ENCODE data around the gene HECTD4.
"Not testable (repeated sequence)": the region's sequence is repeated elsewhere in the genome, so short reads cannot be mapped to it uniquely, and the experiment has no call there.

The HECTD4 gene

GRCh38 chr12:112252184-112252583 is 130.0 kb downstream of the HECTD4 start:
- no peak for DNase-seq

- DNase-seq = not testable (repeated sequence)
These were observed 137.3 kb downstream of the HECTD4 start for GRCh38 chr12:112244902-112245301.

- DNase-seq = no peak
These were observed 138.7 kb downstream of the HECTD4 start for GRCh38 chr12:112243255-112244110.

GRCh38 chr12:112241176-112241575 is 141.1 kb downstream of the HECTD4 start:
- no peak for DNase-seq

GRCh38 chr12:112239881-112240280 is 142.3 kb downstream of the HECTD4 start:
- DNase-seq = no peak

- DNase-seq = no peak
These were observed 143.2 kb downstream of the HECTD4 start for GRCh38 chr12:112239020-112239419.

- DNase-seq = no peak
These were observed 143.8 kb downstream of the HECTD4 start for GRCh38 chr12:112238441-112238840.

- no peak for DNase-seq
These were observed 145.4 kb downstream of the HECTD4 start for GRCh38 chr12:112236786-112237185.

- DNase-seq = no peak
These were observed 145.8 kb downstream of the HECTD4 start for GRCh38 chr12:112236386-112236785.

- DNase-seq = no peak
These were observed 147.9 kb downstream of the HECTD4 start for GRCh38 chr12:112234303-112234702.

- DNase-seq = no peak
These were observed 149.0 kb downstream of the HECTD4 start for GRCh38 chr12:112233242-112233641.

GRCh38 chr12:112230136-112230535 is 152.1 kb downstream of the HECTD4 start:
- DNase-seq = no peak

- no peak for DNase-seq
These were observed 155.5 kb downstream of the HECTD4 start for GRCh38 chr12:112226768-112227167.

- DNase-seq = not testable (repeated sequence)
These were observed 161.6 kb downstream of the HECTD4 start for GRCh38 chr12:112220628-112221027.

GRCh38 chr12:112219195-112219594 is 163.0 kb downstream of the HECTD4 start:
- no peak for DNase-seq

- DNase-seq = no peak
These were observed 164.1 kb downstream of the HECTD4 start for GRCh38 chr12:112218150-112218549.

- DNase-seq = no peak
These were observed 164.6 kb downstream of the HECTD4 start for GRCh38 chr12:112217647-112218046.

- no peak for DNase-seq
These were observed 166.0 kb downstream of the HECTD4 start for GRCh38 chr12:112216223-112216622.

- no peak for DNase-seq
These were observed 168.2 kb downstream of the HECTD4 start for GRCh38 chr12:112214064-112214463.

- no peak for DNase-seq
These were observed 173.8 kb downstream of the HECTD4 start for GRCh38 chr12:112208301-112208910.

GRCh38 chr12:112207397-112207924 is 174.8 kb downstream of the HECTD4 start:
- no peak for DNase-seq

- no peak for DNase-seq
These were observed 175.3 kb downstream of the HECTD4 start for GRCh38 chr12:112206944-112207343.

- no peak for DNase-seq
These were observed 183.1 kb downstream of the HECTD4 start for GRCh38 chr12:112199136-112199535.

- no peak for DNase-seq
These were observed 184.0 kb downstream of the HECTD4 start for GRCh38 chr12:112198120-112198733.
